Measurements from ENCODE around the gene TANC1. TPM values are rescaled to one million over a fixed set of nuclear protein-coding genes. Genes with fewer than 3 reads are reported as not detected.

TANC1 gene
- total RNA-seq, 1 donor from 2014 or later: 0.37 TPM

GRCh38 chr2:159176555-159176954 is 208.1 kb downstream of the TANC1 start:
- Mint-ChIP-seq H3K4me3 (no peak overlapping the region), H3K9me3 (no peaks in the 10 kb centered on the region), H3K4me1 (no peaks in the 10 kb centered on the region), H3K27me3 (no peaks in the 10 kb centered on the region), H3K36me3 (ENCODE audit: low read depth) (no peaks in the 10 kb centered on the region), H3K27ac (no peak overlapping the region)
- DNase-seq: no peak
- intact Hi-C loops (cut with micrococcal nuclease): no loop called here

GRCh38 chr2:159177357-159177756 is 208.9 kb downstream of the TANC1 start:
- intact Hi-C loops (cut with micrococcal nuclease): no loop called here
- no peak for DNase-seq
- H3K9me3 Mint-ChIP-seq: no peaks in the 10 kb centered on the region

DNA sequence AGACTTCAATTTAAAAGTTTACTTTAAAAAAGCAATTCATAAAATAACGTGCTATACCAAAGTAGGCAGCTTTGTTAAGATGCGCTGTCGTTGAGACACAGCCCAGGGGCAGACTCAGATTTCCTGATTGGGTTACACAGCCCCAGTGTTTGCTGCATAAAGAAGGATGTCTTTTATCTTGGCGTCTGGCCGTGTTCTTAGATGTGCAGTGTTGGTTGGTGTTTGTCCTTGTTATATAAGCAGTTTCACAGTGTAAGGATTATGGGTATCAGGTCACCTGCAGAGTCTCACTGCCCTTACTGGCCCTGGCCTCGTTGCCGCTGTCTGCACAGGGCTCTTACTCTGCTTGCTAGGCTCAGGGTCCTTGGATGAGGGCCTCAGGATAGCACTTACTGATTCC is 209.5 kb downstream of the TANC1 start:
- Mint-ChIP-seq H3K27ac (no peak overlapping the region), H3K4me3 (no peak overlapping the region), H3K36me3 (ENCODE audit: low read depth) (no peaks in the 10 kb centered on the region), H3K9me3 (no peaks in the 10 kb centered on the region), H3K27me3 (no peaks in the 10 kb centered on the region), H3K4me1 (no peaks in the 10 kb centered on the region)
- intact Hi-C loops (cut with micrococcal nuclease): no loop called here
- DNase-seq: no peak

More at GRCh38 chr2:159177357-159177756, 208.9 kb downstream of the TANC1 start:
- H3K4me1 Mint-ChIP-seq: no peaks in the 10 kb centered on the region
- no peak overlapping the region for H3K4me3 Mint-ChIP-seq
- no peaks in the 10 kb centered on the region for H3K36me3 Mint-ChIP-seq (ENCODE audit: low read depth)
- H3K27me3 Mint-ChIP-seq: no peaks in the 10 kb centered on the region
- H3K27ac Mint-ChIP-seq: no peak overlapping the region

- Mint-ChIP-seq H3K4me1 (no peaks in the 10 kb centered on the region), H3K36me3 (ENCODE audit: low read depth) (no peaks in the 10 kb centered on the region), H3K27ac (no peak overlapping the region), H3K9me3 (no peaks in the 10 kb centered on the region), H3K27me3 (no peaks in the 10 kb centered on the region), H3K4me3 (no peak overlapping the region)
- DNase-seq: no peak
- intact Hi-C loops (cut with micrococcal nuclease): no loop called here
Observed at GRCh38 chr2:159179096-159179495, 210.7 kb downstream of the TANC1 start.

GRCh38 chr2:159179696-159180095 is 211.3 kb downstream of the TANC1 start:
- intact Hi-C loops (cut with micrococcal nuclease): no loop called here

GRCh38 chr2:159183346-159183745 is 214.9 kb downstream of the TANC1 start:
- Mint-ChIP-seq H3K27ac (no peak overlapping the region), H3K4me3 (no peak overlapping the region), H3K9me3 (no peaks in the 10 kb centered on the region), H3K36me3 (ENCODE audit: low read depth) (no peaks in the 10 kb centered on the region), H3K4me1 (peaks cover 4% of the 10 kb centered on the region), H3K27me3 (no peaks in the 10 kb centered on the region)
- DNase-seq: no peak
- intact Hi-C loops (cut with micrococcal nuclease): no loop called here

More at GRCh38 chr2:159179696-159180095, 211.3 kb downstream of the TANC1 start:
- Mint-ChIP-seq H3K4me1 (no peaks in the 10 kb centered on the region), H3K4me3 (no peak overlapping the region), H3K27ac (no peak overlapping the region), H3K36me3 (ENCODE audit: low read depth) (no peaks in the 10 kb centered on the region), H3K9me3 (no peaks in the 10 kb centered on the region), H3K27me3 (no peaks in the 10 kb centered on the region)
- DNase-seq: no peak

DNA sequence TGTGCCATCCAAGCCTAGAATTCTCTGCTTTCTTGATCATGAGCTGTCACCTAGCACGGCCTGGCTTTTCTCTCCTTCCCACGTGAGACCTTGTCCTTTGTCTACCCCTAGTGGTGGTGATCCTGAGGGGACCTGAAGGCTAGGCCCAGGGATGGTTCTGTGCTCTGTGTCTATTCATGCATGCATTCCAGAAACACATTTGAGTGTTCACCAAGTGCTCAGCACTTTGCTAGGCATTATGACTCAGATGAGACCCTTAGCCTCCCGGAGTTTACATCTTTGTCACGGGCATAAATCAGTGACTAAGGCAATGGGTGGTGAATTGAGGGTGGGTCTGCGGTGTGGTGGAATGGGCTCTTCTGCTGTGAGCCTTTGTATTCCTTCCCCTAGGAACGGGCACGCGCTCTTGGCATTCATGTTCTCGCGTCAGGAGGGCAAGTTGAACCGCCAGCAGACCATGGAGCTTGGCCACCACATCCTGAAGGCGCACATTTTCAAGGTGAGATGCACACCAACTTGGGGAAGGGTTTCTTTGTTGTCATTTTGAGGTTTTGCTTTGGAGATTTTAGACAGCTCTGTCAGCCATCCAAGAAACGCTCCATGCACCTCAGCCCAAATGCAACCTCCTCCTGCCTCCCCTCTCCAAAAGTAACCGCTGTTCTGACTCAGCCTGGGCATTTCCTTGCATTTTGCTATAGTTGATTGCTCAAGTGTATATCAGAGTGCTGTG is 217.1 kb downstream of the TANC1 start:
- Mint-ChIP-seq H3K36me3 (ENCODE audit: low read depth) (no peaks in the 10 kb centered on the region), H3K4me1 (peaks cover 4% of the 10 kb centered on the region), H3K27me3 (no peaks in the 10 kb centered on the region), H3K4me3 (no peak overlapping the region), H3K9me3 (no peaks in the 10 kb centered on the region), H3K27ac (no peak overlapping the region)
- DNase-seq: no peak
- intact Hi-C loops (cut with micrococcal nuclease): no loop called here

DNA sequence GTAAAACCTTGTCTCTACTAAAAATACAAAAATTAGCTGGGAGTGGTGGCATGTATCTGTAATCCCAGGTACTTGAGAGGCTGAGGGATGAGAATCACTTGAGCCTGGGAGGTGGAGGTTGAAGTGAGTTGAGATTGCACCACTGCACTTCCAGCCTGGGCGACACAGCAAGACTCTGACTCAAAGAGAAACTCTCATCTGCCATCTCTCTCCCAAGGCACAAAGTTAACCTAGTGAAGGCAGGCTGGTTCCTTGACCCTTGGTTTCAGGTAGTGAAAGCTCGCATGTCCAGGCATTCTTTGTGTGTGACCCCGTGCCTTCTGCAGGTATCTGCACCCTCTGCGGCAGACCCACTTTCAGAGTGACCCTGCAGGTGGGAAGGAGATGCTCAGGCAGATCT is 218.0 kb downstream of the TANC1 start:
- no peaks in the 10 kb centered on the region for H3K27me3 Mint-ChIP-seq
- no peaks in the 10 kb centered on the region for H3K36me3 Mint-ChIP-seq (ENCODE audit: low read depth)
- DNase-seq: no peak
- H3K4me3 Mint-ChIP-seq: no peak overlapping the region
- intact Hi-C loops (cut with micrococcal nuclease): no loop called here
- peaks cover 4% of the 10 kb centered on the region for H3K4me1 Mint-ChIP-seq
- no peaks in the 10 kb centered on the region for H3K9me3 Mint-ChIP-seq
- no peak overlapping the region for H3K27ac Mint-ChIP-seq

DNA sequence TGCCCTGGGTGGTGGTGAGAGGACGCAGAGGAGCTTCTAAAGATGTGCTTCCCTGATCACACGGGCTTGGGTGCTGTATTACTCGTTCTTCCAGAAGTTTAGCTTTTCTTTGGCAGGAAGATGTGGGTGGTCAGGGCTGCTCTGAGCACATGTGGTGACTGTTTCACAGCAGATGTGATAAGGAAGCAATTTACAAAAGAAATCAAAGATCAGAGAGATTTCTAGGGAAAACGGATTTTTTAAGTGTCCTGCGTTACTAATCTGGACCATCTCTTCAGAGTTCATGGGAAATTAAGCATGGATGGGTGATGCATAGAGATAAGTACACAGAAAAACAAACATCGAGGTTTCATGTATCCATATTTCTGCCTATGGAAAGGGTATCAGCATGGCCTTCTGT is 218.7 kb downstream of the TANC1 start:
- intact Hi-C loops (cut with micrococcal nuclease): no loop called here
- Mint-ChIP-seq H3K36me3 (ENCODE audit: low read depth) (no peaks in the 10 kb centered on the region), H3K27ac (no peak overlapping the region), H3K27me3 (no peaks in the 10 kb centered on the region), H3K4me3 (no peak overlapping the region), H3K4me1 (peaks cover 4% of the 10 kb centered on the region), H3K9me3 (no peaks in the 10 kb centered on the region)
- no peak for DNase-seq

GRCh38 chr2:159188449-159188848 is 220.0 kb downstream of the TANC1 start:
- no peaks in the 10 kb centered on the region for H3K36me3 Mint-ChIP-seq (ENCODE audit: low read depth)
- H3K4me1 Mint-ChIP-seq: peaks cover 4% of the 10 kb centered on the region
- no peak overlapping the region for H3K4me3 Mint-ChIP-seq
- intact Hi-C loops (cut with micrococcal nuclease): no loop called here
- no peak for DNase-seq
- H3K27me3 Mint-ChIP-seq: no peaks in the 10 kb centered on the region
- H3K9me3 Mint-ChIP-seq: no peaks in the 10 kb centered on the region
- no peak overlapping the region for H3K27ac Mint-ChIP-seq

DNA sequence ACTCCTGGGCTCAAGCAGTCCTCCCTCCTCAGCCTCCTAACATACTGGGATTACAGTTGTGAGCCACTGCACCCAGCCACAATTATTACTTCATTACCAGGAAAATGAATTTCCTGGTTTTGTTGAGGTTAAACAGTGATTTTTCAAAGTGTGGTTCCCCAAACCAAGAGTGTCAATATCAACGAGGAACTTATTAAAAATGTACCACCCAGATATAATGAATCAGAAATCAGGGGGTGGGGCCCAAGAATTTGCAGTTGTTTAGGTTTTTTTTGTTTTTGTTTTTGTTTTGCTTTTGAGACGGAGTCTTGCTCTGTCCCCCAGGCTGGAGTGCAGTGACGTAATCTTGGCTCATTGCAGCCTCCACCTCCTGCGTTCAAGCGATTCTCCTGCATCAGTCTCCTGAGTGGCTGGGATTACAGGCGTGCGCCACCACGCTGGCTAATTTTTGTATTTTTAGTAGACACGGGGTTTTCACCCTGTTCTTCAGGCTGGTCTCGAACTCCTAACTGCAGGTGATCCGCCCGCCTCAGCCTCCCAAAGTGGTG is 224.0 kb downstream of the TANC1 start:
- Mint-ChIP-seq H3K27ac (no peak overlapping the region), H3K4me1 (no peaks in the 10 kb centered on the region), H3K27me3 (no peaks in the 10 kb centered on the region), H3K9me3 (no peaks in the 10 kb centered on the region), H3K36me3 (ENCODE audit: low read depth) (no peaks in the 10 kb centered on the region), H3K4me3 (no peak overlapping the region)
- intact Hi-C loops (cut with micrococcal nuclease): no loop called here
- DNase-seq: no peak

DNA sequence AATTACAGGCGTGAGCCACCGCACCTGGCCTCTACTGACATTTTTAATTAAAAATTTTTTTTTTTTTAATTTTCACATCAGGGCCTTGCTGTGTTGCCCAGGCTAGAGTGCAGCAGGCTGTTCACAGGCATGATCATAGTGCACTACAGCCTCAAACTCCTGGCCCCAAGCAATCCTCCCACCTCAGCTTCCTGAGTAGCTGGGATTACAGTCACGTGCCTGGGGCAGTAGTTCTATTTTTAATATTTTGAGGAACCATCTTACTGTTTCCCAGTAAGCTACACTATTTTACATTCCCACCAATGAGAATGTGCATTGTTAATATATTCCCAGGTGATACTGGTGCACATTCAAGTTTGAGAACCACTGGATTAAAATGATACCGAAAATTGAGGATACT is 225.4 kb downstream of the TANC1 start:
- intact Hi-C loops (cut with micrococcal nuclease): no loop called here
- no peaks in the 10 kb centered on the region for H3K36me3 Mint-ChIP-seq (ENCODE audit: low read depth)
- H3K4me3 Mint-ChIP-seq: no peak overlapping the region
- no peaks in the 10 kb centered on the region for H3K27me3 Mint-ChIP-seq
- H3K27ac Mint-ChIP-seq: no peak overlapping the region
- no peaks in the 10 kb centered on the region for H3K9me3 Mint-ChIP-seq
- H3K4me1 Mint-ChIP-seq: no peaks in the 10 kb centered on the region
- DNase-seq: no peak

DNA sequence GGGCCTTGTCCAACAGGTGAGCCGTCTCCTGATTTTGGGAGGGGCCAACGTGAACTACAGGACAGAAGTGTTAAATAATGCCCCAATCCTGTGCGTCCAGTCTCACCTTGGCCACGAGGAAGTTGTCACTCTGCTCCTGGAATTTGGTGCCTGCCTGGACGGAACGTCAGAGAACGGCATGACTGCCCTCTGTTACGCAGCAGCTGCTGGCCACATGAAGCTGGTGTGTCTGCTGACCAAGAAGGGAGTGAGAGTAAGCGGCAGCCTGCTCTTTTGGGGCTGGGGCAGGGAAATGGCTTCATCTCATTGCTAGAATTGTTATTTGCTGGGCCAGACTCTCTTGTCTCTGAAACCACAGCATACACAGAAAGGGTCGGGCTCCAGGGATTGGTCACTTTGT is 225.8 kb downstream of the TANC1 start:
- no peaks in the 10 kb centered on the region for H3K27me3 Mint-ChIP-seq
- DNase-seq: no peak
- no peak overlapping the region for H3K27ac Mint-ChIP-seq
- no peaks in the 10 kb centered on the region for H3K9me3 Mint-ChIP-seq
- H3K4me1 Mint-ChIP-seq: no peaks in the 10 kb centered on the region
- no peaks in the 10 kb centered on the region for H3K36me3 Mint-ChIP-seq (ENCODE audit: low read depth)
- intact Hi-C loops (cut with micrococcal nuclease): no loop called here
- no peak overlapping the region for H3K4me3 Mint-ChIP-seq

- Mint-ChIP-seq H3K27me3 (no peaks in the 10 kb centered on the region), H3K9me3 (no peaks in the 10 kb centered on the region), H3K4me1 (no peaks in the 10 kb centered on the region), H3K27ac (no peak overlapping the region), H3K4me3 (no peak overlapping the region), H3K36me3 (ENCODE audit: low read depth) (no peaks in the 10 kb centered on the region)
- intact Hi-C loops (cut with micrococcal nuclease): no loop called here
- DNase-seq: no peak
Observed at GRCh38 chr2:159195697-159196096, 227.3 kb downstream of the TANC1 start.

DNA sequence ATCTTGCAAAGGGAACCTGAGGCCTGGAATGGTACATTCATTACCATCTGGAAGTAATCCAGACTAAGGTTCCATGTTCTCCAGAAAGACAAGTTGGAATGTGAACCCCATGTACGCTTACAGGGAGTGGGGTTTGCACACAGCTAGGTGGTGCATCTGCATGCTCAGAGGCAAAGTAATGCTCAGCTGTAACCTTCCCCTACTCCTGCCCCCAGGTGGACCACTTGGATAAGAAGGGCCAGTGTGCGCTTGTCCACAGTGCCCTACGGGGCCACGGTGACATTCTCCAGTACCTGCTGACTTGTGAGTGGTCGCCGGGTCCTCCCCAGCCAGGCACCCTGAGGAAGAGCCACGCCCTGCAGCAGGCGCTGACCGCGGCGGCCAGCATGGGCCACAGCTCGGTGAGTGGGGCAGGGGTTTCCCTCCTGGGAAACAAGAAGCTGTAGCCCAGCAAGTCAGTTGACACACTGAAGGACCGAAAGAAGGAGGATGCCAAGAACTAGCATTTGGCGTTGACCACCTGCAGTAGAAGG is 228.0 kb downstream of the TANC1 start:
- Mint-ChIP-seq H3K36me3 (ENCODE audit: low read depth) (no peaks in the 10 kb centered on the region), H3K4me3 (no peak overlapping the region), H3K27ac (no peak overlapping the region), H3K4me1 (peaks cover 5% of the 10 kb centered on the region), H3K9me3 (no peaks in the 10 kb centered on the region), H3K27me3 (no peaks in the 10 kb centered on the region)
- intact Hi-C loops (cut with micrococcal nuclease): no loop called here
- DNase-seq: no peak

All from activated CD4-positive, alpha-beta T cell treated with anti-CD3 and anti-CD28 coated beads, Interleukin-2, amount 10 ng/mL, durations not matched to agents 24 days and 14 days (primary cell).